ENCODE measurements around the gene PRX. TPM values are rescaled to one million over a fixed set of nuclear protein-coding genes. Genes with fewer than 3 reads are reported as not detected.
"Not testable (repeated sequence)": the region's sequence is repeated elsewhere in the genome, so short reads cannot be mapped to it uniquely, and the experiment has no call there.

Gene PRX
- polyA plus RNA-seq, 4 donors = 10.3 to 16.6 (median 11.7) TPM

DNA sequence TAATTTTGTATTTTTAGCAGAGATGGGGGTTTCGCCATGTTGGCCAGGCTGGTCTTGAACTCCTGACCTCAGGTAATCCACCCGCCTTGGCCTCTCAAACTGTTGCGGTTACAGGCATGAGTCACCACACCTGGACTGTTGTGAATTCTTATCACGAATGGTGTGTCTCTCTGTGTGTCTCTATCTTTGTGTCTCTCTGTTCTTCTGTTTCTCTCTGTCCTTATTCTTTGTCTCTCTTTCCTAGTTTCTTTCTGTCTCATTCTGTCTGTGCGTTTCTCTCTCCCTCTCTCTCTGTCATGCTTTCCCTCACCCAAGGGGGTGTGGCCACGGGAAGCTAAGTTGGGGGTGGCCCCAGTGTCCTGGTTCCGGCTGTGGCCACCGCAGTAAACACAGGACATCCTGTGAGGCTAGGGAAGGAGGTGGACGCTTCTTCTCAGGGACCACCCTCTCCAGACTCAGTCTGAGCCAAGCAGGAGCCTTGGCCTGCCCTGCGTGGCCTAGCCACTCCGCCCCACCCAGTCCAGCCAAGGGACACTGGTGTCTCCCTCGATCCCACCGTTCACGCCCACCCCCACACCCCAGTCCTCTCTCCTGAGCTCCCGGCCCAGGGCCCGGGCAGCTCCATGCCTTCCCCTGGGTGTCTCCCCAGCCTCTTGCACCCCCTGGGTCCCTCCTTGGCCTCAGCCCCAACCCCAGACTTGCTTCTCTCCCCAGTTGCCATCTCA, 3.9 kb upstream of the PRX start:
- DNase-seq (ENCODE audit: low read depth in 4 of 4, low spot score in 3 of 4) = no peak

DNA sequence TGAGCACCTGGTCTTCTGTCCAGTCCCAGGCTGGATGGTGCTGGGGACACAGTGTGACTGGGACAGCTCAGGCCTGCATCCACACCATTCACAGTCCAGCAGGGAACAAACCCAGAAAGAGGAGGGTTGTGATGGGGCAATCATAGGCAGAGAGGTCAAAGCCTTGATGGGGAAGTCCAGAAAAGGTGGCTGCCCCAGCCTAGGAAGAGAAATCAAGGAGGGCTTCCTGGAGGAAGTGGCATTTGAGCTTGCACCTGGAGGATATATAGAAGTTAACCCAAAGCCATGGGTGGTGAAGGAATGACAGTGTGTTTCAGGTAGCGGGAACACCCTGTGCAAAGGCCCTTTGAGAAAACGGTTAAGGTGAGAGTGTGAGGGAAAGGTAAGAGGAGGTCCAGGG, 2.6 kb upstream of the PRX start:
- no peak for DNase-seq (ENCODE audit: low read depth in 4 of 4, low spot score in 3 of 4)

DNA sequence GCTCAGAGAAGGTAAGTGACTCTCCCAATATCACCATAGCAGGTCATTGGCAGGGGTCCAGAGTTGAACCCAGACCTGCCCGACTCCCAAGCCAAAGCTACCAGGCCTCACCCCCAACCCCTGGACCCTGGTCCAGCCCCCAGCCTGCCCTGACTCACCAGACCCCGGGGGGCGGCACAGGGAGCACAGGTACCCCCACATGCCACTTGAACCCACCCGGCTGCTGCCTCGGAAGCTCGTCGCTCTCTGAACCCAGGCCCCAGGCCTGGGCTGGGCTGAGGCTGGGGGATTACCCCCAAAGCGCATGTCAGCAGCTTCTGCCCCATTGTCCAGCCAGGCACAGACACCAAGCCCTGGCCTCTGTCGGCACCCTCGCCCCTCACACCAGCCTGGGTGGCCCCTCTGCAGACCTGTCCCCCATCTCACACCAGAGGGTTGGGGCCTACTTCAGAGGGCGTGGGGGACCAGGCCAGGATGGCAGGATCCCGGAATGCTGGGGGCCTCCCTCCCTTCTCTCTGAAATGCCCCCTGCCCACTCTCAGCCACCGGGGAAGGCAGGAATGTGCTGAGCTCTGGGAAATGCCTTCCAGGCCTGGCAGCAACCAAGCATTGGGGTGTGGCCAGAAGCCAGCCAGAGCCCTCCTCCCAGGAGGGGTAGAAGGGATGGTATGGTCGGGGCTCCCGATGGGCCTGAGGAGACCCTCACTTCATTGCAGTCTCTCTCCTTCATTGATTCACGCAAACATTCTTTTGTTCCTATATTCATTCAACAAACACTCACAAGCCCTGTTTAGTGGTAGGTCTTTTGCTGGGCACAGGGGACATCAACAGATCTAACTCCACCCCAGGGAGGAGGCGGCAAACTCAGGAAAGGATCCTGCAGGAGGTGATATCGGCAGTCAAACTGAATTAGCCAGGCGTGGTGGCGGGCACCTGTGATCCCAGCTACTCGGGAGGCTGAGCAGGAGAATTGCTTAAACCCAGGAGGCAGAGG, 1.7 kb upstream of the PRX start:
- DNase-seq (ENCODE audit: low read depth in 4 of 4, low spot score in 3 of 4) = no peak

DNA sequence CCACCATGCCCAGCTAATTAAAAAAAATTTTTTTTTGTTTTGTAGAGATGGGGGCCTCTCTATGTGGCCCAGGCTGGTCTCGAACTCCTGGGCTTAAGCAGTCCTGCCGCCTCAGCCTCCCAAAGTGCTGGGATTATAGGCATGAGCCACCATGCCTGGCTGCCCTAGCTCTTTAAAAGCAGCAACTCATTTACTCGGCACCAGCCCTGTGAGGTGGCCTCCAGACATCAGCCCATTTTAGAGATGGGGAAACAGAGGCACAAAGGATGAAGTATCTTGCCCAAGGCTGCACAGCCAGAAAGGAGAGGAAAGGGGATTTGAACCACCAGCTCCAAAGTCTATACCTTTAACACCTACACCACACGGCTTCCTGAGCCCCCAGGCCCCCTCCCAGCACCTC, 312 bp downstream of the PRX start:
- DNase-seq (ENCODE audit: low read depth in 4 of 4, low spot score in 3 of 4) = no peak

DNA sequence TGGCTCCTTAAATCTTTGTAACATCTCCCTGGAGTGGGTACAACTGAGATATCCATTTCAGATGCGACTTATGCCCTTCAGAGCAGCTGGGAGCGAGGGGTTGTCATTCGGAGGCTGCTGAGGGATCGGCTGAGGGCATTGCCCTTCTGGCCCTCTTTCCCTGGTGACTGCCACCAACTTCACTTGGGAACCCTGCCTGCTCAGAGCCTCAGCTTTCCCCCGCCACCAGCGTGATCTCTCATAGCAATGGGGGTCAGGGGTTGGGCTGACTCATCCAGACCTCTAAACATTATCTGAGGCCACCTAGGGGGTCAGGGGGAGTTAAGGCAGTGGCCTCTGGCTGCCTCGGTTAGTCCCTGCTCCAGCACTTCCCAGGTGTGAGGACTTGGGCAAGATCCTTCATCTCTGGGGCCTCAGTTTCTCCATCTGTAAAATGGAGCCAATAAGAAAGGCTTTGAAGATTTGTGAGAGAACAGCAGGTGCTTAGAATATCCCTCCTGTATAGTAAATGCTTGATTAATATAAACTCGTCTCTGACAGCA, 1.1 kb downstream of the PRX start:
- DNase-seq (ENCODE audit: low read depth in 4 of 4, low spot score in 3 of 4) = no peak

DNA sequence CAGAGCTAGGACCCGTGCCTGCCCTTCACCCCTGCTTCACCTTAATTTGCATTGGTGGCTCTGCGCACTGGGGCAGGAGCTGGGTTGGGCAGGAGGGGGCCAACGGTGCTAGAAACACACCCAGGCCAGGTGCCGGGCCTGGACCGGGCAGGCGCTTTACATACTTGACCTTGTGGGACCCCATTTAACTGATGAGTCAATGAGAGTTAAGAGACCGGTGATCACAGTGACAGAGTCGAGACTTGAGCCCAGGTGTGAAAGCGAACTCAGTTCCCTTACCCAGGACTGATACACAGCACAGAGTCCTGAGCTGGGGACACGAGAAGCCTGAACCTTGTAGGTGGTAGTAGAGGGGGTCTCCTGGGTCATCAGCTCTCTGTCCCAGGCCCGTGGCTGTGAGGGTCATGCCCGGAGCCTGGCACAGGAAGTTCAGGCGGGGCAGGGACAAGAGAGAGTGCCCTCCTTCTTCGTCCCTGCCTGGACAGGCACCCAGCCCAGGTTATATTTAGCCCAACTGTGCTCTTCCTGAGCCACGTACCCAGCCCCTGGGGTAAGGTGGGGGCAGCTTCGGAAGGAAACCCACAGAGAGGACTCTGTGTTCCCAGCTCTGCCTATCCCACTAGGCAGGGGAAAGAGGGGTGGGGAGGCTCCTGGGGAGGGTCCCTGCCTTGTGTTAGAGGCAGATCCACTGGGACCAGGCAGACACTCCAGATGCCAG, 1.9 kb downstream of the PRX start:
- no peak for DNase-seq (ENCODE audit: low read depth in 4 of 4, low spot score in 3 of 4)

DNA sequence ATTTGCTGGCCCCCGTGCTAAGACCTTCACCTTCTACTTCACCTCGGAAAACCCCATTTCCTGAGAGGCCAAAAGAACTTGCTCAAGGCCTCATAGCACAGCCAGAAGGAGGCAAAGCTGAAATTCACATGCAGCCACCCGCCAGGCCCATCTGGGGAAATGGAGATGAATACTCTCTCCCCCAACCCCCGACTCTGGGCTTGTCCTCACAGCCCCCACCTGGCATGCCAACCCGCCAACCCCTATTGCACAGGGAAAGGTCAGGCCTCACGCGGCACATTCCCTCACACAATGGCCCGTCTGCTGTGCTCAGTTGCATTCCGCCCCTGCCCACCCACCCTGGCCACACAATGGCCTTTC, 3.2 kb downstream of the PRX start:
- DNase-seq (ENCODE audit: low read depth in 4 of 4, low spot score in 3 of 4) = no peak

DNA sequence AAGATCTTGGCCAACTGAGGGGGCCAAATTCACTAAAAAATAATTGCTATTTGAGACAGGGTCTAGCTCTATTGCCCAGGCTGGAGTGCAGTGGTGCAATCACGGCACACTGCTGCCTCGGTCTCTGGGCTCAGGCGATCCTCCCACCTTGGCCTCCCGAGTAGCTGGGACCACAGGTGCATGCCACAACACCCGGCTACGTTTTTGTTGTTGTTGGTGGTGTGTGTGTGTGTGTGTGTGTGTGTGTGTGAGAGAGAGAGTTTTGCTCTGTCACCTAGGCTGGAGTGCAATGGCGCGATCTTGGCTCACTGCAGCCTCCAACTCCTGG, 4.6 kb downstream of the PRX start:
- not testable (repeated sequence) for DNase-seq (ENCODE audit: low read depth in 4 of 4, low spot score in 3 of 4)

DNA sequence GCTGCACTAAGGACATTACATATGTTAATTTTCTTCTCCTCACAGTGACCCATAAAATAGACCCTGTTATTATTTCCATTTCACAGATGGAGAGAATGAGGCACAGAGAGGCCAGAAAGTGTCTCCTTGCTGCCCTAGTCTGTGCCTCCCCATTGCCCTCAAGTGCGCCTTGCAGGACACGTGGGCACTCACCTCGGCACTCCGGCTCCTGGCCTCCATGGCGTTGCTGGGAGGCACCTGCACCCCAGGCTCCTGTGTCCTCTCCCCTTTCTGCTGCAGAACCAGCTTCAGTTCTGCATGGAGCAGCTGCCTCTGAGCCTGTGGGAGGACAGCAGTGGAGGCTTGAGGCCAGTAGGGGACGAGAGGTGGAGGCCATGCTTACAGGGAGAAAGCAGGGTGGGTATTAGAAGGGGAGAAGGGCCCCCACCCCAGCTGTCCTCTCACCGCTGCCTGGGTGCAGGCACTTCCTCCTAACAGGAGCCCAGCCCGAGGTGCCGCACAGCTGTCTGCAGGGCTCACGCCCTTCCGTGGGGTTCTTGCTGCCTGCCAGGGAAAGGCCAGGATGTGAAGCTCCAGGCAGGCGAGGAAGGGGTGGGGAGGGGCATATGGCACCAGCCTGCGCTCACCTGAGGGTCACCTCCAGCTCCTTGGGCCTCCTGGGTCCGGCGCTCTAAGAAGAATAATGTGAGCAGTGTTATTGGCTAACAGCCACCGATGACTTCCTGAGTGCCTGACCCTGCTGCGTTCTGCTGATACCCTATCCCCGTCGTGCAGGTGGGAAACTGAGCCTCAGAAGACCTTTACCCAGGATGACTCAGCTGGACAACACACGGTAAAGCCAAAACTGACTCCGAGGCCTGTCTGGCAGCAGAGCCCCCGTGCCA, 5.2 kb downstream of the PRX start:
- no peak for DNase-seq (ENCODE audit: low read depth in 4 of 4, low spot score in 3 of 4)

DNA sequence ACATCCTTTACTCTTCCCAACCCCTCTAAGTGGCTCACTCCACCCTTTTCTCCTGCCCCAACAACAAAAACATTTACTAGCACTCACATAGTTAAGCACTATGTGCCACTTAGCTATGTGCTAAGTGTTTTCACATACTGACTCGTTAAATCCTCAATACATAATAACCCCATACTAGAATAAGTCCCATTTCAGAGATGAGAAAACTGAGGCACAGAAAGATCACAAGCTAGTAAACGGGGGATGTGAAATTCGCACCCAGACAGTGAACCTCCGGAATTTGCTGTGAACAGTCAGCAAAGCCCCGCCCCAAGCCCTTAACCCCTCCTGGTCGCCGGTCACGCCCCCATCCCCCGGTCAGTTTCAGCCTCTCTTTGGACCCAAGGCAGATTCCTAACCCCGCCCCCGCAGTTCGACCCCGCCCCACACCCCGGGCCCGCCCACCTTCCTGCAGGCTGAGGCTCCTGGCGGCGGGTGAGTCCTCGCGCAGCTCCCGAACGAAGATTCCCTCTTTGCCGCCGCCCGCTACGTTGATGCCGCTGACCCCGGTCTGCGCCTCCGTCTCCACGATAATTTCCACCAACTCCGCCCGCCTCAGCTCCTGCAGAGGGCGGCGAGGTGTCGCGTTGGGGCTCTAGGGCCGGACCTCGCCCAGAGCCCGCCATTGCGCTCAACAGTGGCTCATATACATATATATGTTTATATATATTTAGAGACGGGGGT, 9.8 kb downstream of the PRX start:
- peak; percentile 61 to 73 (median 68) for DNase-seq (ENCODE audit: low read depth in 4 of 4, low spot score in 3 of 4)

DNA sequence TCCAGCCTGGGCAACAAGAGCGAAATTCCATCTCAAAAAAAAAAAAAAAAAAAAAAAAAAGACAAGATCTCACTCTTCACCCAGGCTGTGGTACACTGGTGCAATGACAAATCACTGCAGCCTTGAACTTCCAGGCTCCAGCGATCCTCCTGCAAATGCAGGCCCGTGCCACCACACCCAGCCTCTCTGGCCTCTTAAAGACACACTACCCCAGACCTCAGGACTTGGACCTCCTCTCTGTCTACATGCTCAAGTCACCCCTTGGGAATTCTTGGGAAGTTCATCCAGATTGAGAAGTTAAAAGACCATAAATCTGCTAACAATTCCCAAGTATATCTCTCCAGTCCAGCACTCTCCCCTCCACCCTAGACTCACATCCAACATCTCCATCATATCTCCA, 12.6 kb downstream of the PRX start:
- no peak for DNase-seq (ENCODE audit: low read depth in 4 of 4, low spot score in 3 of 4)

DNA sequence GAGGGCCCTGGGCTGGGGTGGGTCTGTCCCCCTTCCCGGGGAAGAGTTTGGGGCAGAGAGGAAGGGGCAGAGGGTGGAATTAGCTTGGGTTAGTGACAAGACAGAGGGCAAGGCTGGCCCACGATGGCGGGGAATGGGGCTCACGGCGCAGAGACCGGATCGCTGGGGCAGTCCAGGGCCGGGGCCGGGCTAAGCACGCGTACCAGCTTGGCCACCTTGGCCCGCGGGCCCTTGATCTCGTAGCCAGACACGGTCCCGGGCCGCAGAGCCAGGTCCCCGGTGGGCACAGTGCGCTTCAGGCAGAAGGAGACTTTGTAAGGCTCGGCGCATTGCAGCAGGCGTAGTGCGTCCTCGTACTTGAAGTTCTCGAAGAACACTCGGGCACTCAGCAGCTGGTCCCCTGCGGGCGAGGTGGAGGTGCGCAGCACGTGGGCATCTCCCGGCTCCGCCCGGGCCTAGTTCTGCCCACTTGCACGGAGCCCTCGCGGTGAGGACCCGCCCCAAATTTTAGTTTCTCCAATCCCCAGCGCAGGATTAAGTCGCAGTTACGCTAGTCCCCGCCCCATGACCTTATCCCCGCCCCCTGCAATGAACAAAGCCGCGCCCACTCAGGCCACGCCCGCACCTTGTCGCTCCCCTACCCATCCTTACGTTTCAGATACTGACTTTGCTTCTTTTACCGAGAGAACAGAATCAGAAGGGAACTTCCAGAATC, 14.6 kb downstream of the PRX start:
- no peak for DNase-seq (ENCODE audit: low read depth in 4 of 4, low spot score in 3 of 4)

DNA sequence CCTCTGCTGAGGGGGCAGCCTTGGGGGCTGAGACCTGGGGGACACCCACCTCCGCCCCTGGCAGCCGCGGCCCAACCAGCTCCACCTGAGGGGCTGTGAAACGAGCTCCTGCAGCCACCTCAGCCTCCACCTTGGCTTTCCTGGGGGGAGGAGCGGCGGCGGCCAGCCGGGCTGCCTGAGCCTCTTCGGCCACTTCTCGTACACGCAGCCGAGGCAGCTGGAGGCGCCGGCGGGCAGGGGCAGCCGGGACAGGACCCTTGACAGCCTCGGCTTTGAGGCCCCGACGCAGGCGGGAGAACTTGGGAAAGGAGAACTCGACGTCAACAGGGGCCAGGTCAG, 15.6 kb downstream of the PRX start:
- no peak for DNase-seq (ENCODE audit: low read depth in 4 of 4, low spot score in 3 of 4)

DNA sequence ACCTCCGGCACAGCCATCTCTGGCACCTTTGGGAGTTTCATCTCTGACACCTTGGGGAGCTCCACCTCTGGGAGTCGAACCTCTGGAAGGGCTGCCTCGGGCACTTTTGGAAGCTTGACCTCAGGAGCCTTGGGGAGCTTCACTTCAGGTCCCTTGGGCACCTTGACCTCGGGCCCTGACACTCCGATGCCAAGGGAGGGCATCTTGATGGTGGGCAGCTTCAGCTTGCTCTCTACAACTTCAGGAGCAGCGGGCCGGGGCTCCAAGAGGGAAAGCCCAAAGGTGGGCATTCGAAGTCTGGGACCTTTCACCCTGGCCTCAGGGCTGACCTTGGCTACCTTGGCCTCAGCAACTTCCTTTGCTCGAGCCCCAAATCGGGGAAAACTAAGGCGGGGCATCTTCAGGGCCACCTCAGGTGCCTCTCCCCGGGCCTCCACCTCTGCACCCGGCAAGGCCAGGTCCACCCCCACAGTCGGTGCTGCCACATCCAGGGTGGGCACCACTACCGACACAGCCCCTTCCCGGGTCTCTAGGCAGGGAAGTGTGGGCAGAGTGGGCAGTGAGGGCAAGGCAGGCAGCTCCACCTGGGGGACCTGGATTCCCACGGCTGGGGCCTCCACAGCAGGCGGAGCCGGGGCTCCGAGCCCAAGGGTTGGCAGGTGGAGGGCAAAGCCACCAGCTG, 16.2 kb downstream of the PRX start:
- DNase-seq (ENCODE audit: low read depth in 4 of 4, low spot score in 3 of 4) = no peak

DNA sequence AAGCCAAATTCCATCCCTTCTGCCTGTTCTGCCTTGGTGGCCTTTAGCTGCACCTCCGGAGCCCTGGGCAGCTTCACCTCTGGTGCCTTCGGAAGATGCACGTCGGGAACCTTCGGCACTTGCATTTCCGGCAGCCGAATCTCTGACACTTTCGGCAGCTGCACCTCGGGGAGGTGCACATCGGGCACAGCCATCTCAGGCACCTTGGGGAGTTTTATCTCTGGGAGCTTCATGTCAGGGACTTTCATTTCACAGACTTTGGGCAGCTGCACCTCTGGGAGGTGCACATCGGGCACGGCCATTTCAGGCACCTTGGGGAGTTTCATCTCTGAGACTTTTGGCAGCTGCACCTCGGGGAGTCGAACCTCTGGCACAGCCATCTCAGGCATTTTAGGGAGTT, 17.2 kb downstream of the PRX start:
- DNase-seq (ENCODE audit: low read depth in 4 of 4, low spot score in 3 of 4) = no peak

DNA sequence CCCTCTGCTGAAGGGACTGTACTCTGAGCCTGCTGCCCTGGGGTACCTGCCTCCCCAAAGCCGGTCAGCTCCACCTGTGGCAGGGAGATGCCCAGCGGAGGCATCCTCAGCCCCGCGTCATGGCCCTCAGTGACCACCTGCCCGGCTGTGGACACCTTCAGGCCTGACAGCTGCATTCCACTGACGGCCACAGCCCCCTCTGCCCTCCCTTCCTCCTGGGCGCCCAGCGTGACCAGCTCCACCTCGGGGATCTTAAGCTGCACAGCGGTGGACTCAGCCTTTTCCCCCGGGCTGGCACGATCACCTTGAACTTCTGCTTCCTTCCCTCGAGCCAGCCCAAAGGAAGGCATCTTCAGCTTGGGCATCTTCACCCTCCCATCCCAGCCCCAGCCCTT, 18.4 kb downstream of the PRX start:
- DNase-seq (ENCODE audit: low read depth in 4 of 4, low spot score in 3 of 4) = no peak

DNA sequence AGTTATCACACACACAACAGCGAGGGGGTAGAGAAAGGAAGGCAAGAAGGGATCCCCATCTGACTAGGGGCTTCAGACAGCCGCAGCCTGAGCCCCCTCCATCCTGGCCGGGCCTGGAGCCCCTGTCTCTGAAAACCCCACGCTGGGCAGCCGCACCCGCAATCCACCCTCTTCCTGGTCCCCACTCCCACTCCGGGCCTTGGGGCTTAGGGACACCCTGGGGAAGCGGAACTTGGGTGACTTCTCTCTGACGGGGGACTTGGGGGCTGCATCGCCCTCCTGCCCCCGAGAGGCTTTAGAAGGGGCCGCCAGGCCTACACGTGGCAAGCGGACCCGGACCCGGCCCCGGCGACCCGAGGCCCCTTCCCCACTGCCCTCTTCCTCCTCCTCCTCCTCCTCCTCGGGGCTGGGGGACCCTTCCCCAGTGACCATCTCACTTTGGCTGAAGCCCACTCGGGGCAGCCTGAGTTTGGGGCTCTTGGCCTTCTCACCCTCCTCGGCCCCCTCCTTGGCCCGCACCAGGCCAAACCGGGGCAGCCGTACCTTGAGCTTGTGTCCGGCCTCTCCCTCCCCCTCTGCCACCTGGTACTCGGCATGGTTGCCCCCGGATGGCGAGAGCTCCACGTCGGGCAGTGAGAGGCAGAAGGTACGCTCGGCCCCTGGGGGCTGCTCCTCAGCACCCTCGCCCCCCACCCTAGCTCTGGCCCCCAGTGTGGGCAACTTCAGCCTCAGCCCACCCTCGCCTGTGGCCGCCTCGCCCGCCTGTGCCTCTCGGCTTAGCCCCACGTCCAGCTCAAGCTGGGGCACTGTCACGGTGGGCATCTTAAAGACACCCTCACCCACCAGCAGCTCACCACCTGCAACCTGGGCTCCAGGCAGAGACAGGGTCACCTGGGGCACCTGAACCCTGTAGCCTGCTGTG, 19.0 kb downstream of the PRX start:
- no peak for DNase-seq (ENCODE audit: low read depth in 4 of 4, low spot score in 3 of 4)

Measured in right renal pelvis (tissue), 4 donors.